Adipocyte (in vitro differentiated cells): ENCODE results near the gene STK31.
"Not testable (repeated sequence)": the region's sequence is repeated elsewhere in the genome, so short reads cannot be mapped to it uniquely, and the experiment has no call there.

ENCODE experiments used
- DNase-seq: peaks from one replicate; pipeline ENCODE4 v3.0.0-alpha.2; 2015; ENCODE audit warnings: low read depth
- H3K27me3 ChIP-seq: replicated peaks from 2 replicates; pipeline ENCODE4 v1.7.0; 2013; ENCODE audit warnings: mild to moderate bottlenecking, low read length, moderate library complexity; ENCODE audit not compliant: control insufficient read depth, insufficient read depth
- H3K36me3 ChIP-seq: 2 replicates; pipeline ENCODE4 v1.7.0; 2013; ENCODE audit warnings: low read length, mild to moderate bottlenecking, moderate library complexity; ENCODE audit not compliant: control insufficient read depth, insufficient read depth, severe bottlenecking
- H3K4me1 ChIP-seq: 2 replicates; pipeline ENCODE4 v1.7.0; 2013; ENCODE audit warnings: mild to moderate bottlenecking, low read length, moderate library complexity; ENCODE audit not compliant: control insufficient read depth, insufficient read depth
- H3K4me3 ChIP-seq: 2 replicates; pipeline ENCODE4 v1.7.0; 2013; ENCODE audit warnings: mild to moderate bottlenecking, low read length, moderate library complexity
- H3K9ac ChIP-seq: 2 replicates; pipeline ENCODE4 v1.7.0; 2013; ENCODE audit warnings: mild to moderate bottlenecking, low read length, moderate library complexity
- H3K9me3 ChIP-seq: 2 replicates; pipeline ENCODE4 v1.7.0; 2013; ENCODE audit warnings: mild to moderate bottlenecking, low read length, moderate library complexity; ENCODE audit not compliant: control insufficient read depth

STK31 gene, protein sequence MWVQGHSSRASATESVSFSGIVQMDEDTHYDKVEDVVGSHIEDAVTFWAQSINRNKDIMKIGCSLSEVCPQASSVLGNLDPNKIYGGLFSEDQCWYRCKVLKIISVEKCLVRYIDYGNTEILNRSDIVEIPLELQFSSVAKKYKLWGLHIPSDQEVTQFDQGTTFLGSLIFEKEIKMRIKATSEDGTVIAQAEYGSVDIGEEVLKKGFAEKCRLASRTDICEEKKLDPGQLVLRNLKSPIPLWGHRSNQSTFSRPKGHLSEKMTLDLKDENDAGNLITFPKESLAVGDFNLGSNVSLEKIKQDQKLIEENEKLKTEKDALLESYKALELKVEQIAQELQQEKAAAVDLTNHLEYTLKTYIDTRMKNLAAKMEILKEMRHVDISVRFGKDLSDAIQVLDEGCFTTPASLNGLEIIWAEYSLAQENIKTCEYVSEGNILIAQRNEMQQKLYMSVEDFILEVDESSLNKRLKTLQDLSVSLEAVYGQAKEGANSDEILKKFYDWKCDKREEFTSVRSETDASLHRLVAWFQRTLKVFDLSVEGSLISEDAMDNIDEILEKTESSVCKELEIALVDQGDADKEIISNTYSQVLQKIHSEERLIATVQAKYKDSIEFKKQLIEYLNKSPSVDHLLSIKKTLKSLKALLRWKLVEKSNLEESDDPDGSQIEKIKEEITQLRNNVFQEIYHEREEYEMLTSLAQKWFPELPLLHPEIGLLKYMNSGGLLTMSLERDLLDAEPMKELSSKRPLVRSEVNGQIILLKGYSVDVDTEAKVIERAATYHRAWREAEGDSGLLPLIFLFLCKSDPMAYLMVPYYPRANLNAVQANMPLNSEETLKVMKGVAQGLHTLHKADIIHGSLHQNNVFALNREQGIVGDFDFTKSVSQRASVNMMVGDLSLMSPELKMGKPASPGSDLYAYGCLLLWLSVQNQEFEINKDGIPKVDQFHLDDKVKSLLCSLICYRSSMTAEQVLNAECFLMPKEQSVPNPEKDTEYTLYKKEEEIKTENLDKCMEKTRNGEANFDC

DNA sequence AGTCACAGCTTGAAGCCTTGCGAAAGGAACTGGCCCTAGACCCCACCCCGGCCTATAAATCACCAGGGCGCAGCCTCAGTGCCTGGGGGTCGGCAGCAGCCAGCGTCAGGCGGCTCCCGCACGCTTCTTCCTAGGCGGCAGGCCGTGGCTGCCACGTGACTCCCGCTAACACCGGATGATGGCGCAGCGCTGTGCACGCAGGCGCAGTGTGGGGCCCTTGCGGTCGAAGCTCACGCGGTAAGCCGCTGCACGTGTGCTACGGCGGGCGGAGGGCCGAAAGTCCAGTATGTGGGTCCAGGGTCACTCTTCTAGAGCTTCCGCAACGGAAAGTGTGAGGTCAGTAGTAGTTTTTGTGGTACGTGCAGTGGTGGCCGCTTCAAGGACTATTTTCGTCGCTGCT, at the start of gene STK31:
STK31 (plus strand) TSS at position 220 of the 400 bp plus-strand sequence; CDS start at position 287, 67 bp downstream.
- H3K4me3 ChIP-seq: no peak within 1 kb of the TSS
- no peak within 1 kb of the TSS for H3K9ac ChIP-seq

DNA sequence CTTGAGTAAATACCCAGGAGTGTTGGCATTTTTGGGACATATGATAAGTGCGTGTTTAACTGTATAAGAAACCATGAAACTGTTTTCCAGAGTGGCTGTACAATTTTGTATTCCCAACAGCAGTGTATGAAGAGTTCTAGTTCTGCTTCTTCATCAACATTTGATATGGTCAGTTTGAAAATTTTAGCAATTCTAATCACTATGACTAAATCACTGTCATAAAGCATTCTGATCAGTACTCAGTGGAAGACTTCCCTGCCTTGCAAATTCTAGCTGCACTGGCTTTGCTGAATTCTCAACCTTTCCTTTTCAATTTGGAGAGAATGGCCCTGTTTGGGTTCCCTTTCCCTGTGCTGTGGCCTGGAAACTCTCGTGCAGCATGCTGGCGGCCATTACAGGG, 48.6 kb upstream of the STK31 start:
- no peaks in the 10 kb centered on the region for H3K27me3 ChIP-seq
- no peak overlapping the region for H3K9ac ChIP-seq
- H3K9me3 ChIP-seq: no peaks in the 10 kb centered on the region
- no peaks in the 10 kb centered on the region for H3K4me1 ChIP-seq
- H3K4me3 ChIP-seq: no peak overlapping the region
- no peak for DNase-seq
- no peaks in the 10 kb centered on the region for H3K36me3 ChIP-seq

More for the DNA sequence above, at the start of gene STK31:
- Histone ChIP-seq H3K27me3 (no peaks in the 10 kb centered on the region), H3K36me3 (peaks cover 8% of the 10 kb centered on the region), H3K9me3 (peaks cover 16% of the 10 kb centered on the region), H3K4me1 (no peaks in the 10 kb centered on the region)
- no peak for DNase-seq

DNA sequence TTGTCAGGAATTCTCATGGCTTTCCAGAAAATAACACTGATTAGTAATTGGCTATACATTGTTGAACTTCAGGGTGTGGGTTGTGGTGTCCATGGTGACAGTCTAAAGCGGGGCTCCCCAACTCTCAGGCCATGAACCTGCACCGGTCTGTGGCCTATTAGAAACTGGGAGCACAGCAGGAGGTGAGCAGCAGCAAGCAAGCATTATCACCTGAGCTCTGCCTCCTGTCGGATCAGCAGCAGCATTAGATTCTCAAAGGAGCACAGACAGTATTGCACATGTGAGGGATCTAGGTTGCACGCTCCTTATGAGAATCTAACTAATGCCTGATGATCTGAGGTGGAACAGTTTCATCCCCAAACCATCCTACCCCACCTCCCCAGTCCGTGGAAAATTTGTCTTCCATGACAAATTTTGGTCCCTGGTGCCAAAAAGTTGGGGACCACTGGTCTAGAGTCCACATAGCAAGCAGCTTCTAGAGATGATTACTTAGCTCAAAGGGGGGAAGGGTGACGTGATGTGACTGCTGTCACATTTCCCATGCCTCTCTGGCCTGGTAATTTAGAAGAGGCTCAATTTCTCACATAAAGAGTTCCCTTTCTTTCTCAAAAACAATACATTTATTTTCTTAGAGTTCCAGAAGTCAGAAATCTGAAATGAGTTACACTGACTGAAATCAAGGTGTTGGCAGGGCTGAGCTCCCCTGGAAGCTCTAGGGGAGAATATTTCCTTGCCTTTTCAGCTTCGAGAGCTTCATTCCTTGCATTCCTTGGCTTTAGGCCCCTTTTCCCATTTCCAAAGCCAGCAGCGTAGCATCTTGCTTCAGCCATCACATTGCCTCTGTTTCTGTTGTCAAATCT, 47.7 kb upstream of the STK31 start:
- H3K9me3 ChIP-seq: no peaks in the 10 kb centered on the region
- no peaks in the 10 kb centered on the region for H3K36me3 ChIP-seq
- H3K4me3 ChIP-seq: no peak overlapping the region
- no peak overlapping the region for H3K9ac ChIP-seq
- peak; percentile 6 for DNase-seq
- no peaks in the 10 kb centered on the region for H3K27me3 ChIP-seq
- no peaks in the 10 kb centered on the region for H3K4me1 ChIP-seq

DNA sequence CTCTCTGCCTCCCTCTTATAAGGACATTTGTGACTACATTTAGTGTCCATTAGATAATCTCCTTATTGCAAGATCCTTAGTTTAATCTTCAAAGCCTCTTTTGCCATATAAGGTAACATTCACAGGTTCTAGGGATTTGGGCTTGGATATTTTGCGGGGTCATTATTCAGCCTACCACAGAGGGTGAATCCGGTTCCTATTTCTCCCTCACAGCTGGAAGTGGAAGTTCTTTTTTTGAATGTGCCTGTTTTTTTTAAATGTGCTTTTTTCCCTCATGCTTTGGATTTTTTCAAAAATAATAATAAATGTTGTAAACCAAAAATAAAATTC, 47.1 kb upstream of the STK31 start:
- Histone ChIP-seq H3K9me3 (no peaks in the 10 kb centered on the region), H3K27me3 (no peaks in the 10 kb centered on the region), H3K4me3 (no peak overlapping the region), H3K4me1 (no peaks in the 10 kb centered on the region), H3K9ac (no peak overlapping the region), H3K36me3 (no peaks in the 10 kb centered on the region)
- no peak for DNase-seq

DNA sequence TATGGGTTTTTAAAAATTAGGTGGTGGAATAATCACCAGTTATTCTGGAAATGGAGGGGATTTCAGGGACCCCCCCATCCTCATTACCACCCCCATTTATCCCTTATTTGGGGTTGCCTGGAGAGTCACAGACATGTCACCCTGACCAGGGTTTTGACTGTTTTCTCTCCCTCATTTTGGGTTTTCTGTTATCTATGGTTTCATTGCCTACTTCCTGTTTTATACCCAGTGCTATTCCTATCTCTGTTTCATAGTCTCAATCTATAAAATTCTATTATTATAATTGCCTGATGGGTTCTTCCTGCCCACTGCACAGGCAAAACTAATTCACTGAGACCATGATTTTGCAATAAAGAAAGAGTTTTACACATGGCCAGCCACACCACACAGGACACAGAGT, 45.9 kb upstream of the STK31 start:
- Histone ChIP-seq H3K4me3 (no peak overlapping the region), H3K9ac (no peak overlapping the region), H3K9me3 (no peaks in the 10 kb centered on the region), H3K27me3 (no peaks in the 10 kb centered on the region), H3K4me1 (no peaks in the 10 kb centered on the region), H3K36me3 (no peaks in the 10 kb centered on the region)
- no peak for DNase-seq

DNA sequence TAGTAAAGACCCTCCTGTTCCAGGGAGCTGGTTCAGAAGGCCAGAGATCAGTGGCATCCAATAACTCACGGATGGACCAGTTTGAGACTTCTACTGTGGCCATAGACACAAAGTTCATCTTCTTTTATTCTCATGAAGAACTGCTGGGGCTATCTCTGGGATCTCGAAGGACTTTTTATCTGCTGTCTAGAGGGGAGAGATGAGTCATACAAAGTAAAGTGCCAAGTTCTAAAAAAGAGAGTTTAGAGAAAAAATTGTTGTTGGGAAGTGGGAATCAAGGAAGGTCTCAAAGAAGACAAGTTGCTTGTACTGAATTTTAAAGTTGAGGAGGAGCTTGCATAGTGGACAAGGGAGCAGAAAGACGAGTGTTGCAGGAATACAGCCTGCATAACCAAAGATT, 38.0 kb upstream of the STK31 start:
- no peaks in the 10 kb centered on the region for H3K27me3 ChIP-seq
- H3K36me3 ChIP-seq: no peaks in the 10 kb centered on the region
- no peak for DNase-seq
- H3K4me1 ChIP-seq: no peaks in the 10 kb centered on the region
- no peaks in the 10 kb centered on the region for H3K9me3 ChIP-seq
- H3K9ac ChIP-seq: no peak overlapping the region
- H3K4me3 ChIP-seq: no peak overlapping the region

DNA sequence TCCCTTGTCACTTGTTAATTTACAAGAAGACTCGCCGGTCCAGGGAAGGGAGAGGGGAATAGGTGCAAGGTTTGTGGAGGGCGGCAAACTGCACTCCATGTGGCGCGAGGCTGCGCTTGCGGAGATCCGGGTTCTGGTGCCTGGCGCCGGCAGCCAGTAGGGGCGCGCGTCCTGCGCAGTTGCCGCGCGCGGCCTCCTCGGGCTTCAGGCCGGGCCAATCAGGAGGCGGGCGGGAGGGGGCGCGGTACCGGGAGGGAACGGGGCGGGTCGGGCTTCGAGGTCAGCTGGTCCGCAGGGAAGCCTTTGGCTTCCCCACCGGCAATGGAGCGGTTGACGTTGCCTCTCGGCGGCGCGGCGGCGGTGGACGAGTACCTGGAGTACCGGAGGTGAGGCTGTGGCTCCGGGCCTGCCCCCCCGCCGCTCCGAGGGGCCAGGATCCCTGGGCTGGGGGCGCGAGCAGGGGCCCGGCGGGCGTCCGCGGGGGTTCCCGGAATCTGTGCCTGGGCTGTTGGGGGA, 30.1 kb upstream of the STK31 start, which contains the start of gene FAM221A:
FAM221A (plus strand) TSS at position 302 of the 516 bp plus-strand sequence; CDS start at position 322, 20 bp downstream.
- DNase-seq: peak; percentile 84
- peak within 1 kb of the TSS; percentile 66 for H3K9ac ChIP-seq
- H3K4me3 ChIP-seq: peak within 1 kb of the TSS; percentile 94
- no peaks in the 10 kb centered on the region for H3K9me3 ChIP-seq
- no peaks in the 10 kb centered on the region for H3K36me3 ChIP-seq
- no peaks in the 10 kb centered on the region for H3K27me3 ChIP-seq
- peaks cover 7% of the 10 kb centered on the region for H3K4me1 ChIP-seq

DNA sequence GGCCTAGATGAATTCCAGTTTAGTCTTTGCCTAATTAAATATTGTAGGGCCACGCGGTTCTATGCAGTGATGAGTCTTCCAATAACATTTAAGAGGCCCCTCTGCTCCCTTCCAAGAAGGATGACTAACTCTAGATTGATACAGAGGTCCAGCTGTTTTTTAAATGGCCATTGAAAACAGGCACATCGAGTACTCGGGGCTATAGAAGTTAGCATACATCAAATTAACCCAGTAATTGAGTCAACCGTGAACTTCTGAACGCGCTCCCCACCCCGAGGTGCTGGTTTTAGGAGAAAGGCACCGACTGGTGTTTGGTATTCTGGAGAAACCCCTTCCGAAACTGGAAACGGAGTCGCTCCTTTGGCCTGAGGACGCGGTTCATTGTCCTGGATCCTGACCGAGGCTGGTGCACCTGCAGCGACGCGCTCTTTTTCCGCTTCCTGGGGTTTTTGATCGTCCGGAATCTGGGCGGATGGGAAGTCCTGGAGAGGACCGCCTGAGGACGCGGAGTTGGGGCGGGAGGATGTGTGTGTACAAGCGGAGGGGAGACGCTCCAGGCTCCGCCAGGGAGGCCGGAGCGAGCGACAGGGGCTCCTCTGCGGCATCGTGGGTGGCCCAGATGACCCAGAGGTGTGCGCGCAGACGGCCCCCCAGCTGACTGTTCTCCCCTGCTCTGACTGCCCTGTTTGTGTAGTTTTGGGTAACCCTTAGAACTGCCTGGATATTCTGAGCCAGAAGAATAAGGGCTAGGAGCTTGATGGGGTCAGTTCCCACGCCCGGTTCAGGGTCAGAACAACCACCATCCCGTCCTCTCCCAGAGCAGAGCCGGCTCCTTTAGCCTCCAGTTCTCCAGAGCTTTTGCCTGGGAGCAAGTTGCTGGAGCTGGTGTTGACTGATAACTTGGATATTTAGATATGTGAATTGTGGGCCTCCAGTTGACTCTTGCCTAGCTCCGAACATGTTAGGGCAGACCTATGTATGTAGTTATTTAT, 29.3 kb upstream of the STK31 start:
- H3K27me3 ChIP-seq: no peaks in the 10 kb centered on the region
- H3K36me3 ChIP-seq: no peaks in the 10 kb centered on the region
- H3K4me3 ChIP-seq: peak overlapping the region; percentile 94
- DNase-seq: peak; percentile 50
- peak overlapping the region; percentile 66 for H3K9ac ChIP-seq
- H3K9me3 ChIP-seq: no peaks in the 10 kb centered on the region
- peaks cover 10% of the 10 kb centered on the region for H3K4me1 ChIP-seq

DNA sequence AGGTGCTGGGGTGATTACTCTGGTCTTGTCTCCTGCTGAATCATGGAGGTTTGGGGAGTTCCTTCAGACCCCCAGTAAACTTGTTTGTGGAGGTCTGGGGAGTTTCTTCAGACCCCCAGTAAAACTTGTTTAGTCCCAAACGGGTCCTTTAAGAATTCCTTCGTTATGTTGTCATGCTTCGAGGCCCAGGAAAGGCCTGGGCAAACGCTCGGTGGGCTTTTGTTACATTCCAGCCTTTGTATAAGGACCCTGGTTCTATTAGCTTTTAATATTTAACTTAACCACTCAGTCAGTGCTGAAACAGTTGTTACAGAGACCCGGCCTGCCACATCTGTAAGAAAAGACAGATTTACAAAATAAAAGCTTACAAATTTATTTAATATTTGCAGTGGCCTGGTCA, 26.0 kb upstream of the STK31 start:
- peaks cover 11% of the 10 kb centered on the region for H3K4me1 ChIP-seq
- not testable (repeated sequence) for H3K9me3 ChIP-seq, H3K27me3 ChIP-seq, DNase-seq, H3K9ac ChIP-seq, H3K4me3 ChIP-seq, H3K36me3 ChIP-seq

DNA sequence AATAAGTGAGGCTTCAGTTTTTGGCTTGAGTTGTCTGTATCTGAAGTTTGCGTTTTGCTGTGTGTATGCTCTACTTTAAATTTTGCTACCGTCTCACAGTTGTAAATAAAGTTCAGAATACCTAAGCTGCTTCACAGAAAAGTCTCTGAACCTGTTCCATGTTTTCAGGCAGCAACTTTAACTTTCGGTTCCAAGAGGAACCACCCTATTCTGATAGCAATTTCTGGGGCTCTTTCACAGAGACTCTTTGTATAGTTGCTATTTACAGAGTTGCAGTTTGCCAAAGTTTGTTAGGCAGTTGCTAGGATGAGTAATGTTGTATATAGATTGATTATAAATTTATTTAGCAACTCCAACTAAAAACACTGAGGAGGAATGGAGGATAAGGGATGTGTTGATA, 24.3 kb upstream of the STK31 start:
- no peak overlapping the region for H3K9ac ChIP-seq
- DNase-seq: no peak
- H3K4me1 ChIP-seq: peaks cover 8% of the 10 kb centered on the region
- peaks cover 3% of the 10 kb centered on the region for H3K36me3 ChIP-seq
- H3K27me3 ChIP-seq: no peaks in the 10 kb centered on the region
- no peak overlapping the region for H3K4me3 ChIP-seq
- no peaks in the 10 kb centered on the region for H3K9me3 ChIP-seq
